Neuron (in vitro differentiated cells): ENCODE data around the gene DYNC1H1.
"Not testable (repeated sequence)": the region's sequence is repeated elsewhere in the genome, so short reads cannot be mapped to it uniquely, and the experiment has no call there.

Experiments used
- H2AFZ ChIP-seq: one replicate; pipeline ENCODE4 v1.6.1; 2013; ENCODE audit warnings: low read depth, mild to moderate bottlenecking, inconsistent platforms, low read length, moderate library complexity
- H3K27me3 ChIP-seq: one replicate; pipeline ENCODE4 v1.6.1; 2013; ENCODE audit warnings: low read length; ENCODE audit not compliant: insufficient read depth
- H3K36me3 ChIP-seq: one replicate; pipeline ENCODE4 v1.6.1; 2013; ENCODE audit warnings: low read length; ENCODE audit not compliant: insufficient read depth
- H3K4me1 ChIP-seq: one replicate; pipeline ENCODE4 v1.6.1; 2013; ENCODE audit warnings: low read length; ENCODE audit not compliant: insufficient read depth
- H3K4me3 ChIP-seq: 2 replicates; pipeline ENCODE4 v1.5.1; 2013; ENCODE audit warnings: mild to moderate bottlenecking, low read length, moderate library complexity
- H3K9me3 ChIP-seq: one replicate; pipeline ENCODE4 v1.6.1; 2013; ENCODE audit warnings: low read length

The DYNC1H1 gene

GRCh38 chr14:102063109-102063807, 98.9 kb downstream of the DYNC1H1 start:
- Histone ChIP-seq H2AFZ (no peak overlapping the region), H3K9me3 (no peaks in the 10 kb centered on the region), H3K4me1 (peaks cover 13% of the 10 kb centered on the region), H3K36me3 (no peaks in the 10 kb centered on the region), H3K4me3 (no peak overlapping the region), H3K27me3 (no peaks in the 10 kb centered on the region)

- Histone ChIP-seq H3K4me3 (no peak overlapping the region), H3K36me3 (no peaks in the 10 kb centered on the region), H3K27me3 (no peaks in the 10 kb centered on the region), H3K9me3 (no peaks in the 10 kb centered on the region), H2AFZ (no peak overlapping the region), H3K4me1 (peaks cover 13% of the 10 kb centered on the region)
Observed at GRCh38 chr14:102063808-102064429, 99.5 kb downstream of the DYNC1H1 start.

GRCh38 chr14:102064590-102064989, 100.2 kb downstream of the DYNC1H1 start:
- not testable (repeated sequence) for H3K36me3 ChIP-seq, H3K4me3 ChIP-seq, H2AFZ ChIP-seq, H3K9me3 ChIP-seq, H3K27me3 ChIP-seq
- H3K4me1 ChIP-seq, result peaks cover 13% of the 10 kb centered on the region

GRCh38 chr14:102066041-102066451, 101.7 kb downstream of the DYNC1H1 start:
- H3K4me3 ChIP-seq, result no peak overlapping the region
- H3K4me1 ChIP-seq, result peaks cover 13% of the 10 kb centered on the region
- no peaks in the 10 kb centered on the region for H3K36me3 ChIP-seq
- no peaks in the 10 kb centered on the region for H3K9me3 ChIP-seq
- no peak overlapping the region for H2AFZ ChIP-seq
- H3K27me3 ChIP-seq, result no peaks in the 10 kb centered on the region

- H3K36me3 ChIP-seq, result no peaks in the 10 kb centered on the region
- H3K9me3 ChIP-seq, result no peaks in the 10 kb centered on the region
- H3K27me3 ChIP-seq, result no peaks in the 10 kb centered on the region
- no peak overlapping the region for H2AFZ ChIP-seq
- H3K4me3 ChIP-seq, result no peak overlapping the region
- H3K4me1 ChIP-seq, result peaks cover 3% of the 10 kb centered on the region
Observed at GRCh38 chr14:102071283-102071998, 107.1 kb downstream of the DYNC1H1 start.

GRCh38 chr14:102074415-102074964, 110.1 kb downstream of the DYNC1H1 start:
- Histone ChIP-seq H2AFZ (no peak overlapping the region), H3K9me3 (peaks cover 1% of the 10 kb centered on the region), H3K4me3 (no peak overlapping the region), H3K36me3 (peaks cover 10% of the 10 kb centered on the region), H3K4me1 (peaks cover 3% of the 10 kb centered on the region), H3K27me3 (no peaks in the 10 kb centered on the region)

- no peak overlapping the region for H2AFZ ChIP-seq
- no peaks in the 10 kb centered on the region for H3K27me3 ChIP-seq
- H3K4me3 ChIP-seq, result no peak overlapping the region
- H3K36me3 ChIP-seq, result peaks cover 17% of the 10 kb centered on the region
- peaks cover 1% of the 10 kb centered on the region for H3K9me3 ChIP-seq
- H3K4me1 ChIP-seq, result peaks cover 3% of the 10 kb centered on the region
Observed at GRCh38 chr14:102075155-102075554, 110.8 kb downstream of the DYNC1H1 start.

- Histone ChIP-seq H2AFZ (no peak overlapping the region), H3K9me3 (peaks cover 1% of the 10 kb centered on the region), H3K36me3 (peaks cover 39% of the 10 kb centered on the region), H3K4me1 (no peaks in the 10 kb centered on the region), H3K4me3 (no peak overlapping the region), H3K27me3 (no peaks in the 10 kb centered on the region)
Observed at GRCh38 chr14:102077382-102077709, 113.0 kb downstream of the DYNC1H1 start.

- H3K36me3 ChIP-seq, result peaks cover 49% of the 10 kb centered on the region
- not testable (repeated sequence) for H3K27me3 ChIP-seq, H3K9me3 ChIP-seq, H3K4me1 ChIP-seq, H2AFZ ChIP-seq, H3K4me3 ChIP-seq
Observed at GRCh38 chr14:102078361-102078791, 114.0 kb downstream of the DYNC1H1 start.

- H2AFZ ChIP-seq, result no peak overlapping the region
- H3K4me3 ChIP-seq, result no peak overlapping the region
- H3K27me3 ChIP-seq, result no peaks in the 10 kb centered on the region
- peaks cover 10% of the 10 kb centered on the region for H3K4me1 ChIP-seq
- peaks cover 56% of the 10 kb centered on the region for H3K36me3 ChIP-seq
- peaks cover 1% of the 10 kb centered on the region for H3K9me3 ChIP-seq
Observed at GRCh38 chr14:102078831-102079699, 114.7 kb downstream of the DYNC1H1 start.

GRCh38 chr14:102079700-102079979, 115.3 kb downstream of the DYNC1H1 start:
- no peak overlapping the region for H3K4me3 ChIP-seq
- H2AFZ ChIP-seq, result no peak overlapping the region

GRCh38 chr14:102080183-102081080, 116.1 kb downstream of the DYNC1H1 start:
- H3K4me3 ChIP-seq, result no peak overlapping the region
- peaks cover 70% of the 10 kb centered on the region for H3K36me3 ChIP-seq

More at GRCh38 chr14:102079700-102079979, 115.3 kb downstream of the DYNC1H1 start:
- H3K9me3 ChIP-seq, result peaks cover 1% of the 10 kb centered on the region
- peaks cover 16% of the 10 kb centered on the region for H3K4me1 ChIP-seq
- peaks cover 62% of the 10 kb centered on the region for H3K36me3 ChIP-seq
- H3K27me3 ChIP-seq, result no peaks in the 10 kb centered on the region

More at GRCh38 chr14:102080183-102081080, 116.1 kb downstream of the DYNC1H1 start:
- Histone ChIP-seq H3K9me3 (peaks cover 1% of the 10 kb centered on the region), H3K27me3 (no peaks in the 10 kb centered on the region), H3K4me1 (peaks cover 24% of the 10 kb centered on the region), H2AFZ (no peak overlapping the region)
